ENCODE measurements around the gene CNFN. TPM values are rescaled to one million over a fixed set of nuclear protein-coding genes. Genes with fewer than 3 reads are reported as not detected.

The CNFN gene
- total and polyA plus RNA-seq, 10 of the 15 experiments (the other 5 are each of a cell fraction or from before 2014, with no cell fraction given), result 0.60 TPM; not detected in 9

DNA sequence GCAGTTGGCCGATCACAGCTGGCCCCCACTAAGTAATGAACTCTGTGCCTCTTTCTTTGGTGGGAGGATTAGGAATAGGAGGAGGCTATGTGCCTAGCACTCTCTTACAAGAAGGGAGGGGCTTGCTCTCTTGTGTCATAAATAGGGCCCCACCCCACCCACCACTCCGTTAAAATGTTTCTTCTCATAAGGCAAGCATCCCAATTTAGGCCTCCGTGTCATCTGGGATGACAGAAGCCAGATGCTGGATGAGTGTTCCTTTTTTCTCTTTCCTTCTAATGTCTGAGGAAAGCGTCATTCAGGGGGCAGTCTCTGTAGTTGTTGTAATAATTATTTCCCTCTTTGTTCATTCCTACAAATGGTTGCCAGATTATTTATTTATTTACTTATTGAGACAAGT is 37.2 kb upstream of the CNFN start, which contains the start of gene LIPE (continued):
- TF ChIP-seq, protein P1, sequence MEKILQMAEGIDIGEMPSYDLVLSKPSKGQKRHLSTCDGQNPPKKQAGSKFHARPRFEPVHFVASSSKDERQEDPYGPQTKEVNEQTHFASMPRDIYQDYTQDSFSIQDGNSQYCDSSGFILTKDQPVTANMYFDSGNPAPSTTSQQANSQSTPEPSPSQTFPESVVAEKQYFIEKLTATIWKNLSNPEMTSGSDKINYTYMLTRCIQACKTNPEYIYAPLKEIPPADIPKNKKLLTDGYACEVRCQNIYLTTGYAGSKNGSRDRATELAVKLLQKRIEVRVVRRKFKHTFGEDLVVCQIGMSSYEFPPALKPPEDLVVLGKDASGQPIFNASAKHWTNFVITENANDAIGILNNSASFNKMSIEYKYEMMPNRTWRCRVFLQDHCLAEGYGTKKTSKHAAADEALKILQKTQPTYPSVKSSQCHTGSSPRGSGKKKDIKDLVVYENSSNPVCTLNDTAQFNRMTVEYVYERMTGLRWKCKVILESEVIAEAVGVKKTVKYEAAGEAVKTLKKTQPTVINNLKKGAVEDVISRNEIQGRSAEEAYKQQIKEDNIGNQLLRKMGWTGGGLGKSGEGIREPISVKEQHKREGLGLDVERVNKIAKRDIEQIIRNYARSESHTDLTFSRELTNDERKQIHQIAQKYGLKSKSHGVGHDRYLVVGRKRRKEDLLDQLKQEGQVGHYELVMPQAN (conservative IDR thresholded peaks at IDR 0.05), result no peak
- TF ChIP-seq NR2F1 (conservative IDR thresholded peaks at IDR 0.05), result no peak

DNA sequence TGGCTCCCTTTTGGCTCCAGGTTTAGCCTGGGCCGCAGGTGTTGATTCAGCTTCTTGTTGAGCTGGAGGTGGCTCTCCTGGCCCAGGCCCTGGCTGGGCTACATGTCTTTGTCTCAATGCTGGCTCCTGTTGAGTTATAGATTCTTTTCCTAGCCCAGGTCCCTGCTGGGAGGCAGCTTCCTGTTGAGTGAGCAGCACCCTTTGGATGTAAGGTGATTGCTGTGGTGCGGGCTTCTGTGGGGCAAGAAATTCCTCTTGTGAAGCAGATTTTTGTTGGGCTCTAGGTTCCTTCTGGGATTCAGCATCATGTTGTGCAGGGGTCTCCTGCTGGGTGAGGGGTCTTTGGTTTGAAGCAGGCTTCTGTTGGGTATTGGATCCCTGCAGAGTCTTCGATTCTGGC is 36.5 kb upstream of the CNFN start:
- SMC1A ChIA-PET (ENCODE audit: uncharacterized antibody, unreplicated experiment), result no interaction called here
- TF ChIP-seq BACH1 (IDR thresholded peaks at IDR 0.05; ENCODE audit: borderline replicate concordance) (no peak), CBFB (IDR thresholded peaks at IDR 0.05; ENCODE audit: low read depth) (no peak), ASH2L (IDR thresholded peaks at IDR 0.05; ENCODE audit: borderline replicate concordance, low read depth) (no peak), ZSCAN29 (IDR thresholded peaks at IDR 0.05) (no peak), POLR2AphosphoS2 (IDR thresholded peaks at IDR 0.05; ENCODE audit: low read depth, low read length) (no peak), ZNF274 (IDR thresholded peaks at IDR 0.05; ENCODE audit: insufficient read depth, insufficient read length) (no peak), CHD1 (IDR thresholded peaks at IDR 0.05; ENCODE audit: low read depth, low read length) (no peak), NBN (IDR thresholded peaks at IDR 0.05) (no peak), NR2C2 (IDR thresholded peaks at IDR 0.05; ENCODE audit: borderline replicate concordance, control insufficient read depth, insufficient read length, low read depth) (no peak), JUNB (IDR thresholded peaks at IDR 0.05) (no peak), KDM1A (IDR thresholded peaks at IDR 0.05; ENCODE audit: borderline replicate concordance) (no peak), FOXM1 (IDR thresholded peaks at IDR 0.05; ENCODE audit: low read depth, low read length) (no peak), SREBF1 (IDR thresholded peaks at IDR 0.05; ENCODE audit: low read length) (no peak), SUPT20H (IDR thresholded peaks at IDR 0.05; ENCODE audit: borderline replicate concordance, control insufficient read depth, low read depth, low read length) (no peak)
- TF ChIP-seq, protein P2, sequence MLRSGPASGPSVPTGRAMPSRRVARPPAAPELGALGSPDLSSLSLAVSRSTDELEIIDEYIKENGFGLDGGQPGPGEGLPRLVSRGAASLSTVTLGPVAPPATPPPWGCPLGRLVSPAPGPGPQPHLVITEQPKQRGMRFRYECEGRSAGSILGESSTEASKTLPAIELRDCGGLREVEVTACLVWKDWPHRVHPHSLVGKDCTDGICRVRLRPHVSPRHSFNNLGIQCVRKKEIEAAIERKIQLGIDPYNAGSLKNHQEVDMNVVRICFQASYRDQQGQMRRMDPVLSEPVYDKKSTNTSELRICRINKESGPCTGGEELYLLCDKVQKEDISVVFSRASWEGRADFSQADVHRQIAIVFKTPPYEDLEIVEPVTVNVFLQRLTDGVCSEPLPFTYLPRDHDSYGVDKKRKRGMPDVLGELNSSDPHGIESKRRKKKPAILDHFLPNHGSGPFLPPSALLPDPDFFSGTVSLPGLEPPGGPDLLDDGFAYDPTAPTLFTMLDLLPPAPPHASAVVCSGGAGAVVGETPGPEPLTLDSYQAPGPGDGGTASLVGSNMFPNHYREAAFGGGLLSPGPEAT (IDR thresholded peaks at IDR 0.05; ENCODE audit: low read depth), result no peak
- TF ChIP-seq, protein P3, sequence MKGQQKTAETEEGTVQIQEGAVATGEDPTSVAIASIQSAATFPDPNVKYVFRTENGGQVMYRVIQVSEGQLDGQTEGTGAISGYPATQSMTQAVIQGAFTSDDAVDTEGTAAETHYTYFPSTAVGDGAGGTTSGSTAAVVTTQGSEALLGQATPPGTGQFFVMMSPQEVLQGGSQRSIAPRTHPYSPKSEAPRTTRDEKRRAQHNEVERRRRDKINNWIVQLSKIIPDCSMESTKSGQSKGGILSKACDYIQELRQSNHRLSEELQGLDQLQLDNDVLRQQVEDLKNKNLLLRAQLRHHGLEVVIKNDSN (IDR thresholded peaks at IDR 0.05; ENCODE audit: borderline replicate concordance, extremely low read length, insufficient read depth, low read depth, low read length), result no peak
- TF ChIP-seq, protein P4, sequence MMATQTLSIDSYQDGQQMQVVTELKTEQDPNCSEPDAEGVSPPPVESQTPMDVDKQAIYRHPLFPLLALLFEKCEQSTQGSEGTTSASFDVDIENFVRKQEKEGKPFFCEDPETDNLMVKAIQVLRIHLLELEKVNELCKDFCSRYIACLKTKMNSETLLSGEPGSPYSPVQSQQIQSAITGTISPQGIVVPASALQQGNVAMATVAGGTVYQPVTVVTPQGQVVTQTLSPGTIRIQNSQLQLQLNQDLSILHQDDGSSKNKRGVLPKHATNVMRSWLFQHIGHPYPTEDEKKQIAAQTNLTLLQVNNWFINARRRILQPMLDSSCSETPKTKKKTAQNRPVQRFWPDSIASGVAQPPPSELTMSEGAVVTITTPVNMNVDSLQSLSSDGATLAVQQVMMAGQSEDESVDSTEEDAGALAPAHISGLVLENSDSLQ (IDR thresholded peaks at IDR 0.05), result no peak

More for the DNA sequence above, 36.5 kb upstream of the CNFN start:
- Histone ChIP-seq H3K79me2 (ENCODE audit: control insufficient read depth, insufficient read depth, low read length) (peaks cover 4% of the 10 kb centered on the region), H2AFZ (ENCODE audit: control insufficient read depth, low read depth, low read length) (no peak overlapping the region), H4K20me1 (ENCODE audit: control insufficient read depth, insufficient read depth) (no peaks in the 10 kb centered on the region), H3K4me2 (ENCODE audit: control insufficient read depth, insufficient read depth) (no peak overlapping the region), H3K9ac (ENCODE audit: control insufficient read depth, insufficient read depth, low read length) (no peak overlapping the region), H3K36me3 (ENCODE audit: control insufficient read depth in 2 of 2, insufficient read depth in 2 of 2, low read length in 1 of 2) (no peaks in the 10 kb centered on the region), H3K27me3 (replicated peaks in 1 of 2; ENCODE audit: control insufficient read depth in 2 of 2, insufficient read depth in 2 of 2, low read length in 1 of 2) (no peaks in the 10 kb centered on the region), H3K4me3 (no peak overlapping the region), H3K4me1 (ENCODE audit: control insufficient read depth, insufficient read depth, low read length) (peaks cover 7% of the 10 kb centered on the region), H3K27ac (ENCODE audit: control insufficient read depth, insufficient read depth) (no peak overlapping the region), H3K9me3 (replicated peaks; ENCODE audit: control insufficient read depth, insufficient read depth, low read length) (no peaks in the 10 kb centered on the region)
- CTCF ChIA-PET, result interaction anchor here (4.0 to 4.4 kb wide), 2 partner anchors 11 to 14 kb away, joined by 26 to 27 read pairs; no protein-coding TSS in a partner anchor
- WGBS (ENCODE audit: insufficient coverage, insufficient replicate concordance, low lambda C conversion rate, missing lambda C conversion rate), result 60% methylated on average over 3 of the region's 3 CpGs
- in situ Hi-C loops (cut with MboI) (no loop called here), intact Hi-C loops (cut with micrococcal nuclease; ENCODE audit: unreplicated experiment) (no loop called here)
- DNase-seq (ENCODE audit: low read depth, low spot score) (no peak), FAIRE-seq (no peak), ATAC-seq (no peak)
- RAD21 ChIA-PET (ENCODE audit: unreplicated experiment), result no interaction called here
- POLR2A ChIA-PET, result interaction anchor here (0.6 kb wide), 1 partner anchor 1506 kb away, joined by 4 read pairs; no protein-coding TSS in a partner anchor
- no TSS peak for BruUV-seq (replicated peaks)

All from GM12878 (cell line).